Left kidney (tissue), 2 donors: Measurements from ENCODE around the gene TTC39A. TPM values are rescaled to one million over a fixed set of nuclear protein-coding genes. Genes with fewer than 3 reads are reported as not detected.
"Not testable (repeated sequence)": the region's sequence is repeated elsewhere in the genome, so short reads cannot be mapped to it uniquely, and the experiment has no call there.

Experiments
- DNase-seq: peaks from one replicate; pipeline ENCODE4 v3.0.0-alpha.2; 2013
- polyA plus RNA-seq: library from polyadenylated mRNA; unstranded; fragments of 120-200 nt; gene quantifications from one replicate; pipeline ENCODE4 v1.2.1, GENCODE V29; 2013; ENCODE audit not compliant: insufficient read length

TTC39A gene
- polyA plus RNA-seq, 1 donor: 9.7 TPM

DNA sequence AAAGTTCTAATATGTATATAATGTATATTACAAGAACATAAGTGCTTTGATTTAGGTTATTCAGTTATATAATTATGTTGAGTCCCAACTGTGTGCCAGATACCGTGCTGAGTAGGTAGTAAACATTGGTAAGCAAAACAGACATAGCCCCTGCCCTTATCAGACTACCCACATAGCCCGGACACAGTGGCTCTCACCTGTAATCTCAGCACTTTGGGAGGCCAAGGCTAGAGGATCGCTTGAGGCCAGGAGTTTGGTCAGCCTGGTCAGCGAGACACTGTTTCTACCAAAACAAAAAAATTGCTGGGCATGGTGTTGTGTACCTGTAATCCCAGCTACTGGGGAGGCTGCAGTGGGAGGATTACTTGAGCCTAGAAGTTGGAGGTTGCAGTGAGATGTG lies 63.6 kb downstream of the TTC39A start:
- DNase-seq: no peak

DNA sequence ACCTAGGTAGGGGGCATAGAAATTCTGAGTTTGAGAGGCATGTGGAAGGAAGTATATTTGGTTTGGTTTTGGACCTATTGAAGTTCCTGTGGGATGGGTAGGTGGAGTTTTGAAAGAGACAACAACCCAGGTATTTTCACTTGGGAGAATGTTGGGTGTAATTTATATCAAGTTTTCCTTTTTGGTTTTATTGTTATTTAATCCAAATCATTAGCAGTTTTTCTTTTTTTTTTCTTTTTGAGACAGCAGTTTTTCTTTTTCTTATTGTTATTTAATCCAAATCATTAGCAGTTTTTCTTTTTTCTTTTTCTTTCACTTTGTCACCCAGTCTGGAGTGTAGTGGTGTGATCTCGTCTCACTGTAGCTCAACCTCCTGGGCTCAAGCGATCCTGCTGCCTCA lies 64.2 kb downstream of the TTC39A start:
- no peak for DNase-seq

DNA sequence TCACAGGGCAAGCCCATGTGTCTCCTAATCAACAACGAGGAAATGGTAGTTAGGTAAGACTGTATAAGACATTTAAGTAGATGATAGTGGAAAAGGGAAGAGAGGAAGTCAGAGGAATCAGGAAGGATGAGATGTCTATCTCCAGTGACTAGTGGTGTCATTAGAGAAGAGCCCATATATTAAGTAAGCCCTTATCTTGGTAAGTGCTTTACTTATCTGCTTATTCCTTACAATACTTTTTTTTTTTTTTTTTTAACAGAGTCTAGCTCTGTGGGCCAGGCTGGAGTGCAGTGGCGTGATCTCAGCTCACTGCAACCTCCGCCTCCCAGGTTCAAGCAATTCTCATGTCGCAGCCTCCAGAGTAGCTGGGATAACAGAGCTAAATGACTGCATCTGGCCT lies 64.7 kb downstream of the TTC39A start:
- no peak for DNase-seq

DNA sequence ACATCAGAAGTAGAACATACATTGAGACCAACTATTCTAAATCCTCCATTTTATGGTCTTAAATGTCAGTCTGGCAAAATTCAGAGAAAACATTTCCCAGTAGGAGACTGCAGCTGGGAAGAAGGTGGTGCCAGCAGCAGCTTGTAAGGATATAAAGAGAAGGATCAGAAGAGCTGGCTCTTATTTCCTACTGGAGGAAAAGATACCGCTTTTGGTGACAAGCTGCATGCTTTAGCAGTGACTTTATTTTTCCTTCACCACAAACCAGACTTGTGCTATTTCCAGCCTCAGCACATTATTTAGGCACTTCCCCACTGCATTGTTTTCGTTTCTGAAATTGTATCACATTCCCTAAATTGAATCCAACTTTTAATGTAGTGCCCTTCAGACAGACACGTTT lies 65.9 kb downstream of the TTC39A start:
- DNase-seq: no peak

DNA sequence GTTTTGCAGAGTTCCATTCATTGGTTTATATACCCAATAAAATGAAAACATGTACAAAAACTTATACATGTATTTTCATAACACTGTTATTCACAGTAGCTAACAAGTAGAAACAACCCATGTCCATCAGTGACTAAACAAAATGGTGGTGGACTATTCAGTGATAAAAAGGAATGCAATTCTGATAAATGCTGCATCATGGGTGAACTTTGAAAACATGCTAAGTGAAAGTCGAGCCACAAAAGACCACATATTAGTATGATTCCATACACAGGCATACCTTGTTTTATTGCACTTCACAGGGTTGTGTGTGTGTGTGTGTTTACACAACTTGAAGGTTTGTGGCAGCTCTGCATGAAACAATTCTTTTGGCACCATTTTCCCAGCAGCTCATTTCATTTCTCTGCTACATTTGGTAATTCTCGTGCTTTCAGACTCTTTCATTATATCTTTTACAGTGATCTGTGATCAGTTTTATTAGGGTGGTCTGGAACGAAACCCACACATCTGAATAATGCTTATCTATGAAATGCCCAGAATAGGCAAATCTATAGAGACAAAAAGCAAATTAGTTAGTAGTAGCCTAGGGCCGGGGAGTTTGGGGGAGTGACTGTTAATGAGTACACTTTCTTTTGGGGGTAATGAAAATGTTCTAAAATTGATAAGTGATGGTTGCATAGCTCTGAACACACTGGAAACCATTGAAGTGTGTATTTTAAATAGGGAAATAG lies 67.0 kb downstream of the TTC39A start:
- DNase-seq: no peak

DNA sequence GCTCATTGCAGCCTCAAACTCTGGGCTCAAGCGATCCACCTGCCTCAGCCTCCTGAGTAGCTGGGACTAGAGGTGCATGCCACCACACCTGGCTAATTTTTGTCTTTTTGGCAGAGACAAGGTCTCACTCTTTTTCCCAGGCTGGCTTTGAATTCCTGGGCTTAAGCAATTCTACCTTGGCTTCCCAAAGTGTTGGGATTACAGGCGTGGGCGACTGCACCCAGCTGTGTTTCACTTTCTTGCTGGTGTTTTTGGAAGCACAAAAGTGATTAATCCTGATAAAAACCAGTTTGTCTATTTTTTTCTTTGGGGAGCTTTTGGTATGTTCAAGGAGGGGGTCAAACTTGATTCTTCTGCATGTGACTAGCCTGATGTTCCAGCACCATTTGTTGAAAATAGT lies 75.0 kb downstream of the TTC39A start:
- no peak for DNase-seq

DNA sequence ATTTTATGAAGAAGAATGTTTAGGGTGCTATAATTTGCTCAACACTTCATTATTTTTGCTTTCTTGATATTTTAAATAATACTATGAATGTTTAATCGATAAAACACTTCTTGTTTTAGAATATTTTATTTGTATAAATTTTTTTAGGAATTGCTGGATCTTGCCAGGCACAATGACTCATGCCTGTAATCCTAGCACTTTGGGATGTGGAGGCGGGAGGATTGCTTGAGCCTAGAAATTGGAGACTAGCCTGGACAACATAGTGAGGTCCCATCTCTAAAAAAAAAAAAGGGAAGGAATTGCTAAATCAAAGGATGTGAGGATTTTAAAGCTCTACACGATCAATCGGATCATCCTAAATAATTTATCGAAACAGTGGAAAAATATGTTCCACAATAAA lies 76.7 kb downstream of the TTC39A start:
- no peak for DNase-seq

DNA sequence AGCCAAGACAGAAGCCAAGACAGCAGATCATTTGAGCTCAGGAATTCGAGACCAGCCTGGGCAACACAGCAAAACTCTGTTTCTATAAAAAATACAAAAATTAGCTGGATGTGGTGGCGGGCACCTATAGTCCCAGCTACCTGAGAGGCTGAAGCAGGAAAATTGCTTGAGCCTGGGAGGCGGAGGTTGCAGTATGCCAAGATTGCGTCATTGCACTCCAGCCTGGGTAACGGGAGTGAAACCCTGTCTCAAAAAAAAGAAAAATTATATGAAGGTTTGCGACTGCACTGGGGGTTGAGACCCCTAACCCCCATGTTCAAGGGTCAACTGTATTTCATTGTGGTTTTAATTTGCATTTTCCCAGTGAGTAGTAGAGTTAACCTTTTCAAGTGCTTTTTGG lies 78.0 kb downstream of the TTC39A start:
- no peak for DNase-seq

DNA sequence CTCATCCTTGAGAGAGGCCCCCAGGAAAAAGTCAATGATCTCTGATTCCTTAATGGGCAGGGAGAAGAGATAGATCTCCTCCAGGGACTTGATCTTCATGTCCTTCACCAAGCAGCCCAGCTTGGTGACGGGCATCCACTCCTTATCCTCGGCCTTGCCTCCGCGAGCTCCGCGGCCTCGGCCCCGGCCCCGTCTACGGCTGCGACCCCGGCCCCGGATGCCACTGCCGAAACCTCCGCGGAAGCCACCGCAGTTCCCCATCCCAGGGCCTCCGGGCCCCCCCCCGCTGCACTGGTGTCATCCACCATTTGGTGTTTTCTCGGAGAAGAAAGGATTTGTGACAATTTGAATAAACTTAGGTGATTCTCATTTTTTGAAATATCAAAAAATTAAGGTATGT lies 79.2 kb downstream of the TTC39A start:
- DNase-seq: not testable (repeated sequence)

DNA sequence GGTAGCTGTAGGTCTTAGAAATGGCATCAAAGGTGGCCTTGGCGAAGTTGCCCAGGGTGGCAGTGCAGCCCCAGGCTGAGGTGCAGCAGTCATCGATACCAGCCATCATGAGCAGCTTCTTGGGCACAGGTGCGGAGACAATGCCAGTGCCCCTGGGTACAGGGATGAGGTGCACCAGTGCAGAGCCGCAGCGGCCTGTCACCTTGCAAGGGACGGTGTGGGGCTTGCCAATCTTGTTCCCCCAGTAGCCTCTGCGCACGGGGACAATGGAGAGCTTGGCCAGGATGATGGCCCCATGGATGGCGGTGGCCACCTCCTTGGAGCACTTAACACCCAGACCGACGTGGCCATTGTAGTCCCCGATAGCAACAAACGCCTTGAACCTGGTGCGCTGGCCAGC lies 79.6 kb downstream of the TTC39A start:
- DNase-seq: not testable (repeated sequence)

DNA sequence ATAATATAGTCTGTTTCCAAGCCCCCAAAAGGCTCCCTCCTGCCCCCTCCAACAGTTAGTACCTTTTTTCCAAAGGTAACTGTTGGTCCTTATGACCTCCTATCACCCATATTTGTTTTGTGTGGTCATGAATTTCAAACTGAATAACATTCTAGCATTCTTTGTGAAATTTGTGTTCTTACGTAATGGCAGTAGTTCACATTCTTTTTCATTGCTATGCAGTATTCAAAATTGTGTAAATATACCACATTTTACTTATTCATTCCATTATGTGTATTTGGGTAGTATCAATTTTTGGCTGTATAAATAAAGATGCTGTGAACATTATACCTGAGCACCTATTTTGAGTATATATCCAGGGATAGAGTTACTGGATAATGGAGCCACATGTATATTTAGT lies 80.9 kb downstream of the TTC39A start:
- no peak for DNase-seq

DNA sequence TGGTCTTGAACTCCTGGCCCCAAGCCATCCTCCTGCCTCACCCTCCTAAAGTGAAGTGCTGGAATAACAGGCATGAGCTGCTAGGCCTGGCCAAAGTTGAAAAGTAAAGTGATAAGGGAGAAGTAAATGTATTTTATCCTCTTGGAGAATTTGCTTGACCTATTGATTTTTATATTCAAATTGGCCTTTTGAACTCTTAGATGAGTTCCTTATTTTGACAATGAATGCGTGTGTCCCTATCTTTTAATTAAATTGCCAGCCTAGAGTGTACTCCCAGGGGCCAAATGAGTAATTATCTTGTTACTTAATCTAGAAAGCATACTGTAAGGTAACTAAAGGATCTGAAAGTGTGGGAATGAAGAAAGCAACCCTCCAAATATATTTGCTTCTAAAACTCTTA lies 82.9 kb downstream of the TTC39A start:
- DNase-seq: no peak

DNA sequence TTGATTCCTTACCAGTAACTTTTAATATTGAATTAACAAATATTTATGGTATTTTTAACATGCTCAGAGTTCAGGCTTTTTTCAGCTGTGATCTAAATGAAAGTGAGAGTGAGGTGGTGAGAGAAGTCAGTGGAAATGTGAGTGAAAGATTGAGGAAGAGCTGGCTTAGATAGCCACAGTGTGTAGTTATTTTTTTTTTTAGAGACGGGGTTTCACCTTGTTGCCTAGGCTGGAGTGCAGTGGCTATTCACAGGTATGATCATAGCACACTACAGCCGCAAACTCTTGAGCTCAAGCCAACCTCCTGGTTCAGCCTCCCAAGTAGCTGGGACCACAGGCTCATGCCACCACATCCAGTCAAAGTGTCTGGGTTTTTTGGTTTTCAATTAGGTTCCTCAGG lies 83.3 kb downstream of the TTC39A start:
- DNase-seq: no peak

DNA sequence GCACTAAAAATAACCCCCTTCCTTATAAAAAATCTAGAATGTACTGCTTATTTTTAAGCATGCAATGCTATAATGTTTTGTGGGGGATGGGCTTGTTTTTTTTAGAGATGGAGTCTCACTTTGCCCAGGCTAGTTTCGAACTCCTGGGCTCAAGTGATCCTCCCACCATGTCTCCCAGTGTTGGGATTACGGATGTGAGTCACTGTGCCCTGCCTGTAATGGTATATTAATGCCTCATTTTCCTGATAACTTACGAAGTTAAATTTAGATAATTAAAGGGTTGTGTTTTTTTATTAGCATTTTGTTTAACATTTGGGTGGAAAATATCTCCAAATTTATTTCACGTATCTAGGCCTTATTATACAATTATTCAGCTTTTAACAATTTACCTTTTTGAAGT lies 87.8 kb downstream of the TTC39A start:
- DNase-seq: no peak

DNA sequence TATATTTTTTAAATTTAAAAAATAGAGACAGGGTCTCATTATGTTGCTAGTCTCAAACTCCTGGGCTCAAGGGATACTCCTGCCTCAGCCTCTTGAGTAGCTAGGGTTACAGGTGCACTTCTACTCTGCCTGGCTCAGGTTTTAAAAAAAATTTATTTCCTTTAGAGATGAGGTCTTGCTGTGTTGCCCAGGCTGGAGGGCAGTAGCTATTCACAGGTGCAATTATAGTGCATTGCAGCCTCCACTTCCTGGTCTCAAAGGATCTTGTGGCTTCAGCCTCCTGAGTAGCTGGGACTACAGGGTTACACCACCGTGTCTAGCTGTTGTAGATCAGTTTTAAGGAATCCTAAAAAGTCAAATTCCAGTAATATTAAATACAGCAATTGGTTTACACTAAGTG lies 89.2 kb downstream of the TTC39A start:
- no peak for DNase-seq

DNA sequence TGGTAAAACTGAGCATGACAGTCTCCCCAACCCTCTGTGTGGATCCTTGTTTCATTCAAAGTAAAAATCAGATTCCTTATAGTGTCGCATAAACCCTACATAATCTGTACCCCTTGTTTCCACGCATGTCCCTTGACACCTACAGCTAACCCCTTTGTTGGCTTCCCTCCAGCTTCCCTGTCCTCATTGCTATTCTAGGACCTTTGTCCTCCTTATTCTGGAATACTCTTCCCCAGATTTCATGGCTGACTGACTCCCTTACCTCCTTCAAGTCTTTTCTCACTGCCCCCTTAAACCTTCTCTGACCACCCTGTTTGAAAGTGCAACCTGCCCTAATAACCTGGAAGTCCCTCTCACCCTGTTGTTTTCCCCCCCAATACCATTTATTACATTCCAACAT lies 90.3 kb downstream of the TTC39A start:
- peak; percentile 19 for DNase-seq

DNA sequence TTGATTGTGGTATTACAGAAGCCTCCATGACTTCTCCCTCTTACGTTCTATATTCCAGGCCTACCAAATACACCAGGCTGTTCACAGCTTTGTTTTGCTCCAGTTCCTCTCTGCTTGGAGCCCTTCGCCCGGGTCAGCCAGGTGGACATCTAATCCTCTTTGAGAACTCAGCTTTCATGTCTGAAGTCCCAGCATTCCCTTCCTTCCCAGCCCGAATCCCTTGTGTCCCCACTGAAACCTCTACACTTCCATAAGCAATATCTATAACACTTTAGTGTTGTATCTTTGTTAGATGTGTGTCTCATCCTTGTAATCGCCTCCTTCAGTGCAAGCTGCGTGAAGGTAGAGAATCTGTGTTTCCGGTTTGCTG lies 92.3 kb downstream of the TTC39A start:
- DNase-seq: peak; percentile 44

DNA sequence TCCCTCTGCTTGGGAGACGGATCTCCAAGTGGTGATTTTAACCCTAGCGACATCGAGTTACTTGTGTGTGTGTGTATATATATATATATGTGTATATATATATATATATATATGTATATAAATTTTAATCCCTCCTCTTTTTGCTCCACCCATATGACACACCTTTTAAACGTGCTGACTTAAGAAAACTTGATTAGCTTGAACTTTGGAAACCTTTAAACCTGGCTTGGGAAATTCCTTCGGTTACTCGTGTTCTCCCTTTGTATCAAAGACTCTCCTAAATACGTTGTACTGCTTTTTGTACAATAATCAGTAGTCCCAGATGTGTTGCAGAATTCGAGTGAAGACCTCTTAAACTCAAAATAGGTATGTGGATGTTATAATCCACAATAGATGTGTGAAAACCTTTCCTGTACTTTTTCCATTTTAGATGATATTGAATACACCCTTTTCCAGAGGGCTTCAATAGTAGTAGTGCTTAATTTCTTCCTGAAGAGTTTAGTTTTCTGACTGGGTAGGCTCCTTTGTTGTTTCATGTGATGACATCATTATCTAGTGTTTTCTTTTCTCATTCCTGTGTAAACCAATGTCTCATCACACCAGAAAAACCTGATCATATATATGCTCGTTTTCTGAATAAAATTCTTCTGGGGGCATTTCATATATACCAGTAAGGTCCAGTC lies 92.9 kb downstream of the TTC39A start:
- DNase-seq: peak; percentile 26

Other genes with a start within 250 kb of the TTC39A start
- gene C1orf185, start 228.3 kb downstream of the TTC39A start, polyA plus RNA-seq: not detected
- 119 TPM for gene RNF11, start 94.3 kb downstream of the TTC39A start, polyA plus RNA-seq
- 52.3 TPM for gene EPS15, start 188.7 kb upstream of the TTC39A start, polyA plus RNA-seq